ENCODE data around the gene PAK4. TPM values are rescaled to one million over a fixed set of nuclear protein-coding genes. Genes with fewer than 3 reads are reported as not detected.

The PAK4 gene
- total and polyA plus RNA-seq, 3 donors from 2014 or later, result 61.0 to 88.3 (median 84.3) TPM

- no peak overlapping the region for H3K27ac ChIP-seq
- 63 to 81% methylated on average over 15 of the region's 15 CpGs for WGBS, 2 donors
- intact Hi-C loops (cut with DNase I; ENCODE audit: low total_unique reads), result no loop called here
- TF ChIP-seq CTCF (IDR thresholded peaks at IDR 0.05), result no peak
- TF ChIP-seq POLR2A (IDR thresholded peaks at IDR 0.05), result no peak
- H3K4me3 ChIP-seq, result no peak overlapping the region
- no peaks in the 10 kb centered on the region for H3K27me3 ChIP-seq
- H3K4me1 ChIP-seq, result peaks cover 28% of the 10 kb centered on the region
- H3K9me3 ChIP-seq, result no peaks in the 10 kb centered on the region
- DNase-seq, result no peak
- no peaks in the 10 kb centered on the region for H3K36me3 ChIP-seq (ENCODE audit: low read depth, missing control alignments)
Measured at GRCh38 chr19:39162441-39163043, 37.0 kb downstream of the PAK4 start.

GRCh38 chr19:39163621-39164020, 38.0 kb downstream of the PAK4 start:
- no peaks in the 10 kb centered on the region for H3K9me3 ChIP-seq
- H3K27ac ChIP-seq, result no peak overlapping the region
- no peak overlapping the region for H3K4me3 ChIP-seq
- 83 to 95% methylated on average over 9 of the region's 9 CpGs for WGBS, 2 donors
- H3K36me3 ChIP-seq (ENCODE audit: low read depth, missing control alignments), result no peaks in the 10 kb centered on the region
- no peaks in the 10 kb centered on the region for H3K27me3 ChIP-seq
- TF ChIP-seq POLR2A (IDR thresholded peaks at IDR 0.05) (no peak), CTCF (IDR thresholded peaks at IDR 0.05) (no peak)
- peaks cover 26% of the 10 kb centered on the region for H3K4me1 ChIP-seq
- no peak for DNase-seq
- intact Hi-C loops (cut with DNase I; ENCODE audit: low total_unique reads), result no loop called here

- no peak overlapping the region for H3K4me3 ChIP-seq
- no peaks in the 10 kb centered on the region for H3K9me3 ChIP-seq
- 87 to 91% methylated on average over 6 of the region's 6 CpGs for WGBS, 2 donors
- no peak overlapping the region for H3K27ac ChIP-seq
- H3K27me3 ChIP-seq, result no peaks in the 10 kb centered on the region
- intact Hi-C loops (cut with DNase I; ENCODE audit: low total_unique reads), result no loop called here
- no peak for DNase-seq
- H3K4me1 ChIP-seq, result peaks cover 26% of the 10 kb centered on the region
- TF ChIP-seq POLR2A (IDR thresholded peaks at IDR 0.05) (no peak), CTCF (IDR thresholded peaks at IDR 0.05) (no peak)
- no peaks in the 10 kb centered on the region for H3K36me3 ChIP-seq (ENCODE audit: low read depth, missing control alignments)
Measured at GRCh38 chr19:39164289-39164688, 38.7 kb downstream of the PAK4 start.

GRCh38 chr19:39165857-39166256, 40.3 kb downstream of the PAK4 start:
- intact Hi-C loops (cut with DNase I; ENCODE audit: low total_unique reads), result no loop called here
- no peaks in the 10 kb centered on the region for H3K9me3 ChIP-seq
- no peak overlapping the region for H3K4me3 ChIP-seq
- no peak overlapping the region for H3K27ac ChIP-seq
- DNase-seq, result no peak
- 89 to 96% methylated on average over 7 of the region's 7 CpGs for WGBS, 2 donors
- H3K4me1 ChIP-seq, result peaks cover 15% of the 10 kb centered on the region
- no peaks in the 10 kb centered on the region for H3K27me3 ChIP-seq
- H3K36me3 ChIP-seq (ENCODE audit: low read depth, missing control alignments), result no peaks in the 10 kb centered on the region
- no peak for TF ChIP-seq CTCF (IDR thresholded peaks at IDR 0.05)
- TF ChIP-seq POLR2A (IDR thresholded peaks at IDR 0.05), result no peak
